GM21576 (cell line): ENCODE measurements around the gene NR2E3.

ENCODE experiments used
- ATAC-seq: cut with Tn5 transposase; IDR thresholded peaks from one replicate; pipeline ENCODE4 v1.9.1; 2021; ENCODE audit warnings: mild to moderate bottlenecking, moderate library complexity; ENCODE audit not compliant: unreplicated experiment

NR2E3 gene

GRCh38 chr15:71810256-71811035 lies at the start of gene NR2E3:
TSS of gene NR2E3 (plus strand) at chr15:71810554. CDS start at chr15:71810744, 190 bp downstream.
- no peak for ATAC-seq

DNA sequence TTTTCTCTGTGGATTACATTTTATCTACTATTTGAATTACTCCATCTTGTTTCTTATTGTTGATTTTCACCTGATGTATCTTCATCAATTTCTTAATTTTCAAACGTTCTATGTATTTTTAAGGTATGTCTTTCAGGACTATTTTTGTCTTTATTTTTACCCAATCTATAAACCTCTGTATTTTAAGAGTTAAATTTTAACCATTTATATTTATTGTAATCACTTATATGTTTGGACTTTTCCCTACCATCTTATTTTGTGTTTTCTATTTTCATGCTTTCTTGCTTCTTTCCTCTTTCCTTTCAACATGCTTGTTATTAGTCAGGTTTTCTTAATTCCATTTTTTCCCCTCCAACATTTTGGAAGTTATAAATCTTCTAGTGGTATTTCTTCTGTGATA lies 49.5 kb upstream of the NR2E3 start:
- ATAC-seq, result no peak

GRCh38 chr15:71761649-71762048 lies 48.7 kb upstream of the NR2E3 start:
- ATAC-seq, result no peak

DNA sequence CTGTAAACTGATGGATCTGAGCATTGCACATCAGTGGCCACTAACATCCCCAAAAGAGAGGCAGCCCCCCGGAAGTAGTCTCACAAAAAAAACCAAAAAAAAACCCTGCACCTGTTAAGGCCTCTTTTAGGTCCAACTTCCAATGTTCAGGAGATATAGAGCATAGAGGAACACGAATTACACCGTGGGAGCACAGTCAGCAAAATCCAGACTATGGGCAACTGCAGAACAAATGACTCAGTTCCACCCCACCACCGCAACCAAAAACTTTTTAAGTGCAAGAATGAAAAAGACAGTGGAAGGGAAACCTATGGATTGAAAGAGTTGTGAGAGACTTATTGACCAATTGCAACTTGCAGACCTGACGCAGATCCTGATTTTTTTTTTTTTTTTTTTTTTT lies 42.2 kb upstream of the NR2E3 start:
- ATAC-seq, result no peak

GRCh38 chr15:71773206-71773859 lies 37.0 kb upstream of the NR2E3 start:
- ATAC-seq, result no peak

DNA sequence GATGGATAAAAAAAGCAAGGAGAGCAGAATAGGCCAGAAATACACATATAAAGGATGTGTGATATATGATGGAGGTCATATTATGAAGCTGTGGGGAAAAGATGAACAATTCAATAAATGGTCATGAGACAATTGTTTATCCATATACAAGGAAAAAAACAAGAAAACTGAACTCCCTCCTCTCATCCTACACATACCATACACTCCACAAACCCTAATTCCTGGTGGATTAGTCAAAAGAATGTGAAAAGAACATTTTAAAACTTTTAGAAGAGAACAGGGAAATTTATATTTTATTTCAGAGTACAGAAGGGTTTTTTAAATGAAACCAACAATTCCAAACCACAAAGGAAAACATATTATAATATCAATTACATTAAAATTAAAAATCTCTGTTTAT lies 34.5 kb upstream of the NR2E3 start:
- ATAC-seq, result no peak

DNA sequence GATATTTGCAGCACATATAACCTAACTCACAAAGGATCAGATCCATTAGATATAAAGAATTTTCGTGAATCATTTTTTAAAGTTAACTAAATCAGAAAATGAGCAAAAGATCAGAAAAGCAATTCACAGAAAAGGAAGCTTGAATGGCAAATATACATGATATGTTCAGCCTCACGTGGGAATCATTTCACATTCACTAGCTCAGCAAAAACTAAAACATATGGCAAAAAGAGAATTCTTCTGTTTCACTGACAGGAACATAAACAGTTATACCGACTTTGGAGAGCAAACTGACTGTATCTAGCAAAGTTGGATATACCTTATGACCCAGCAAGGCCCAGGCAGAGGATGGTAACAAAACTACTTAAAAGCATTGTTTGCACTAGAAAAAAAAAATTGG lies 34.0 kb upstream of the NR2E3 start:
- no peak for ATAC-seq

DNA sequence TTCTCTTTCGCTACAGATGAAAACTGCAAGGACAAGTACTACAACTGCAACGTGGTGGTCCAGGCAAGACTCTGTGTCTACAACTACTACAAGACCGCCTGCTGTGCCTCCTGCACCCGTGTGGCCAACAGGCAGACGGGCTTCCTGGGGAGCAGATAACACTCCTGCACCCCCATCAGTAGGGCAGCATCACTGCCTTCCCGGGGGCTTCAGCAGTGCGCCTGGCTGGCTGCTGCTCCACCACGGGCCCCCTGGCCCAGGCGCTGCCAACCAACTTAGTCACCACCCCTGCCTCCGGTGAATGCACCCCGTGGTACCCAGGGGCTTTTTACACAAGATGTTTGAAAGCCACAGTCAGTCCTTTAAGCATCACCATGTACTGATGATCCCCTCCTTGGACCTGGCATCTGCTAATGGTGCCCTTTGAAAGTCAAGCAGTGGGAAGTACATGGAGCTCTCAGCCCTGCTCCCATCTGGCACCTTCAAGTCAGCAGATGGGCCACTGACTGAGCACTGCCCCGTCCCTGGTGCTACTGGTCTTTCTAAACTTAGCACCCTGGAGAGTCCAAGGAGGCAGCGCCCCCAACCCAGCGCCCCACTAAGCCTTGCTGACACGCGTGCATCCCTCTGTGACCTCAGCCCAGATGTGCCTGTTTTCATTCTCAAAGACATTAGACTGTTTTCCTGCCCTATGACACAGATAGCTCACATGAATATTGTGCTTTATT lies 33.0 kb upstream of the NR2E3 start:
- no peak for ATAC-seq

DNA sequence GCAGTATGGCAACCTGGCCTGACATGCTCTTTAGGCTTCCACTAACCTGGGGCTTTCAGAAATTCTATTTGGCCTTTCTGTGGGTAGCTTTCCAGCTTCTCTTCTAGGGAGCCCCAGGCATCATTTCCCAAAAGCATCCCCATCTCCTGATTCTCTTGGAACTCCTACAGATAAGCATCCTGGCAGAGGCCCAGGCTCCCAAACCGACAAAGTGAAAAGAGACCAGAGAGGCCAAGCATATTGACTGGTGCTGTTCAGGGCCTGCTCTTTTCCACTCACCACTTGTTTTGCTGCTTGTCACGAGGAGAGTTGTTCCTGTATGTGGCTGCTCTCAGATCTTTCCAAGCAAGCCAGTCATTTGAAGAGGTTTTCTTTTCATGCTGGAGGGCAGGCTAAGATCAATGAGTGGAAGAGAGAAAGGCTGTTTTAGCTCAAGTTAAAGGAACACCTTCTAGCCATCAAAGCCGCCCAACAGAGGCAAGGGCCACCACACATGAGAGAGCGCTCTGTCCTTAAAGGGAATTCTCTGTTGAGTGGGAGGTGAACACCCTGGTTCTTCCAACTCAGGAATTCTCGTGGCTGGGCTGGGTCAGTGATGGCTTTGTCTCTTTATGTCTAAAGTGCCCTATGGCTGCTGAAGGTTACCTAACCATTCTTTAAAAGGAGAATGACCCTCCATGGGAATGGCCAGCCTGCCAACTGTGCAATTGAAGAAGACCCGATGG lies 31.1 kb upstream of the NR2E3 start:
- ATAC-seq, result no peak

GRCh38 chr15:71780115-71780976 lies 30.0 kb upstream of the NR2E3 start:
- peak; percentile 44 for ATAC-seq

DNA sequence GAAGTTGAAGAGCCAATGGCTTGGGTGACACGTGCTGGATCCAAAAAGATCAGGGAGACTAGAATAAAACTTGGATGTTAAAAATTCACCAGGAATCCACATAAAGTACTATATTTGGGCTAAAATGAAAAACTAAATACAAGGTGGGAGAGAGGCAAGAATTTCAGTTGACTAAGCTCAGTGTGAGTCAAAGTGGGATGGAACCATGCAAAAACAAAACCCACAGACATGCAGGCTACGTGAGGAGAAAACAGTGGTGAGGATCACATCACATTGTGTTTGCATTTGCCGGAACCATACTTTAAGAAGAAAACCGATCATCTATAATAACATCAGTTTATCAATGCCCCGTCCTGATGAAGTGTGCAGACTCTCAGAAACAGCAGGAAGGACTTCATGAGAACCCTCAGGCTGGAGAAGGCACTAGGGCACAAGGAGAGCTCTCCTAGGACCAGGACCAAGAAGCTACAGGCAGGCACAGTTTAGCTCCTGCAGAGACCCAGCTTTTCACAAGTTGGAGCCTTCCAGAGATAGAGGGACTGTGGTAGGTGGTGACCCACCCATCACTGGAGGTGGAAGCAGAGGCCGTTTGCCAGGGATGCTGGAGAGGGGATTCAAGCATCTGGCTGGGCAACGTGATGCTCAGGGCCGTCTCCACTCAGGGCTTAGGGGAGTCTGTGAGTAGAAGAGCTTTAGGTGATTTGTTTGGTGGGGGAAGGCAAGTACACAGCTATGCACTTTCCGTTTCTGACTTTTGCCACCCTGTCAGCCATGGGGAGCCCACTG lies 29.0 kb upstream of the NR2E3 start:
- peak; percentile 52 for ATAC-seq

GRCh38 chr15:71781965-71782265 lies 28.4 kb upstream of the NR2E3 start:
- no peak for ATAC-seq

- ATAC-seq, result no peak
Observed at GRCh38 chr15:71782422-71783165, 27.8 kb upstream of the NR2E3 start.

DNA sequence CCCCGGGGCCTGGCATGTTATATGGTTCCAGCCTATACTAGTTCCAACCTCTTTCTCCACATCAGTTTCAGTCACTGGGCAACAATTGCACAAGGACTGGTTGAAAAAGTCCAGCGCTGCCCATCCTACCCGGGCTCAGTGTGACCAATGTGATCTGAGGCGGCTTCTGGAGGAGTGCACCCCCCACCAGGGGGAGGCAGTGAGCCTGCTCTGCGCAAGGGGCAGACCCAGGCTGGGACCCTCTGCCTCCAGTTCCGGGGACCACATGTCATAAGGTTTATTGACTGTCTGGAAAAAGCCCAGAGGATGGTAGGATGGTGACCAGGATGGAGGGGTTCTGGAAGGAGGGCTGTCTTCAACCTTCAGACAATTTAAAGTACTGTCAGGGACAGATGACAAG lies 25.6 kb upstream of the NR2E3 start:
- no peak for ATAC-seq

- no peak for ATAC-seq
Observed at GRCh38 chr15:71785996-71786395, 24.4 kb upstream of the NR2E3 start.

GRCh38 chr15:71786673-71787072 lies 23.7 kb upstream of the NR2E3 start:
- ATAC-seq, result no peak

GRCh38 chr15:71788646-71789579 lies 21.4 kb upstream of the NR2E3 start:
- no peak for ATAC-seq

- ATAC-seq, result no peak
Observed at GRCh38 chr15:71789616-71790015, 20.7 kb upstream of the NR2E3 start.
